Measurements from ENCODE around the gene ACD.
A peak's percentile ranks its signal among the peaks of the same experiment; 100 is the strongest.

Gene ACD

DNA sequence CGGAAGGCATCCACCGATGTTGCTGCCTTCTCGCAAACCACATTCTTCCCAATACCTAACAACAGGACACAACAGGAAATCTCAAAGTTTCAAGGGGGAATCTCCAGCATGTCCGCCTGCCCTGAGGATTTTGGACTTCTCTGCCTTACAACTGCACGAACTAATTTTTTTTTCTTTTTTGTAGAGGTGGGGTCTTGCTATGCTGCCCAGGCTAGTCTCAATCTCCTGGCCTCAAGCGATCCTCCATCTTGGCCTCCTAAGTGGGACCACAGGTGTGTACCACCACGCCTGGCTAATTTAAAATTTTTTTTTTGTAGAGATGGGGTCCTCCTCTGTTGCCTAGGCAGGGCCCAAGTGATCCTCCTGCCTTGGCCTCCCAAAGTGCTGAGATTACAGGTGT, 15.9 kb upstream of the ACD start:
- no peak for DNase-seq (ENCODE audit: low spot score)

DNA sequence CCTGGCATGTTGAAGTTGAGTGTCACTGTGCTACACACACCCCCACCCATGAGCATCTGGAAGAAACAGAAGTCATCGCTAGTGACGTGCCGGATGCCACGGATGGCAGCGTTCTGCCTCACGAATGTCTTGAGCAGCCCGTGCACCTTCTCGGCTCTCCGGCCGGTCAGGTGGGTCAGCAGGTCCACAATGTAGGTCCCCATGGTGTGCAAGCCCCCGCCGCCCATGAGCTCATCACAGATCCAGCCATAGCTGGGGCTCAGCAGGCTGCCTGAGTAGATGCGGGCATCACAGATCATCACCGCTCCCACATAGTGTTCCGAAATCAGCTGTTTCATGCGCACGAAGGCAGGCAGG, 15.5 kb upstream of the ACD start:
- DNase-seq (ENCODE audit: low spot score), result no peak

DNA sequence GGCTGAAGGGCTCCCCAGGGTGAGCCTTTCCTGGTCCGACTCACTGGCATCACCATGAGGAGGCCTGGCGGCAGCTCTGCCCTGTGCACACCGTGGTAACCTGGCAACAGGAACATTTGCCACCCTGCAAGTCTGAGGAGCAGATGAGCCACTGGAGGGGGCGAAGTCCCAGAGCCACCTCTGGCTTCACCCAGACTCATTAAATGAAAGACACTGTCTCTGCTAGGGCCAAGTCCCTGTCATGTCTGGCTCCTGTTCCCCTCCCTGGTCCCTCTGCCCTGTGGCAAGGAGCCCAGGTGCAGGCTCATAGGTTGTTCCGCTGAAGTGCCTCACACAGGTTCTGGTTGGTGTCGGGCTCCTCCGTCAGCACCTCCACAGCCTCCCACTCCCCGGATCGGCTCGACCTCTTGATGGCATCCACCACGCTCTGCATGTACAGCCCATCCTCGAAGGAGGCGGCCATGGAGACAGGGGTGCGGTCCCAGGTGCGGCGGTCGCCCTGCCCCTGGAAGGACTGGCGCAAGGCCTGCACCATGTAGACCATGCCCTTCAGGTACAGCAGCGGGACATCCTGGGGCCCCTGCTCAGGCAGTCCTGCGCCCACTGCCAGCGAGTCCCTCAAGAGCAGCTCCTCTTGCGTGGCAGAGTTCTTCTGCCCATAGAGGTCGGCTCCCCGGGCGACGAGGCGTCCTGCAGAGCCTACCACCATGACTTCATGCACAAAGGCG, 15.0 kb upstream of the ACD start:
- peak; percentile 15 for DNase-seq (ENCODE audit: low spot score)

DNA sequence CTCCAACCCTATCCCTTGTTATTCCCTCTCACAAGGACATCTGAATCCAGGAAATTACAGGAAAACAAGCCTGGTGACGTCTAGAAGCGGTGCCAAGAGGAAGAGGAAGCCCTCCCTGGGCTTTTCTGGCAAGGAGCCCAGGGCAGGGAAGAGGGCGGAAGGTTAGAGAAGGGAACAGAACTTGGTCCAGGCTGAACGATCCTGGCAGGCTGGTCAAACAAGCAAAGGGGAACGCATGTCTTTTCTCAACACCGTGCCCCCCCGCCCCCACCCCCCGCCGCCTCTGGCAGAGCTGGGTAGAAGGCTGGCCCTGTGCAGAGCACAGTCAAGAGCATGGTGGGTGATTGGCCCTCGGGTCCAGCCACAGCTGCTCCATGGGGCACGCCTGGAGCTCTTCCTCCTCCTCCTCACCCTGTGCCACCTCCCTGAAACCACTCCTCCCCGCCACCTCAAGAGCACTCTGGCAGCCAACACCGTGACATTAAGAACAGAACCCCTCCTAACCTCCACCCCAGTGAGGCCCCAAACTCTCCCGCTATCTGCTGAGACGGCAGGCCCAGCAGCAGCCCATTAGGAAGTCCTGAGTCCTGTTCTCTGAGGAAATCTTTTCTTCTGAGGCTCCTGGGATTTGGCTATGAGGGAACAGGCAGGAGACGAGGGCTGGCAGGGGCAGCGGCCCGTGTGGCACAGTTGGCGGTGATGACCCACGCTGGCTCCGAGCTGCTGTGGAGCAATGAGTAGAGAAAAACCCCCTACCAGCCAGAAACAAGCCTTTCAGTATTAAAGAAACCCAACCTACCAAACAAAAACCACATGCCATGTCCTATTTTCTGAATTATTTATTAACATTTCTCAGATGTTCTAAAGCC, 13.9 kb upstream of the ACD start:
- DNase-seq (ENCODE audit: low spot score), result peak; percentile 25

DNA sequence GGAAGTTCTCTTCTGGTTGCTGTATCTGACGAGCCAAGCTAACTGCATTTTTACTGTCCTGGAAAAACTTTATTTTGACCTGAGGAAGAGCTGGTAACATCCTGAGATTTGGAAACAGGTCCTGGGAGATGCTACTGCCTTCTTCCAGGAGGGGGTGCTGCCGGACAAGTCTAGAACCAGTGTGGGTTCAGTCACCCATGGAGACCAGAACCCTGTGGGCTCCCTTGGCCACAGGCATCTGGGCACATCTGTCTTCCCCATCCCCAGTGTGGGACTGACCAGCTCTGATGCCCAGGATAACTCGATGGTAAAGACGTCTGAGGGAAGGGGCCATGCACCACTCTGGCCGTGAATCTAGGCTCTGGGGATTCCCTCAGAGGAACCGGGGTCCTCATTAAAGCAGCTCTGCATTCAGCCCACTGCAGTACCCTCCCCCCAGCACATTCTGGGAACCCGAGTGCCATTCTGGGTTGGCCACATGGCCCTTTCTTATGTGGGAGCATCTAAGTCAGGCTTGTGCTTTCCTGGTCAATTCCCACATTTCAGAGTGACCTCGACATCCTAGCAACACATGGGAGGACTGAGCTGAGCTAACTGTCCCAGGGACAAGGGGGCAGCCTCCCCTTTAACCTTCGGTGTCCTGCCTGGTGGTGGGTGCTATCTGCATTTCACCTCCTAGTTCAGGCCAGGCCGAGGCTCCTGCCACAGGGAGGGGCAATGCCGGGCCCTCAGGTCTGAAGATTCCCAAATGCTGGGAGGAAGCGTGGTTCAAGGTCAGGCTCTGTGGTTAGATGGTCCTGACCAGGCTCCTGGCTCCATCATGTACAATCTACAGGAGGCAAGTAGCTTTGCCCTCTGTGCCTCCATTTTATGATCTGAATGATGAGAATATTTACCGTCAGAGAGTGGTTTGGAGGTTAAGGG, 12.9 kb upstream of the ACD start:
- DNase-seq (ENCODE audit: low spot score), result peak; percentile 81

DNA sequence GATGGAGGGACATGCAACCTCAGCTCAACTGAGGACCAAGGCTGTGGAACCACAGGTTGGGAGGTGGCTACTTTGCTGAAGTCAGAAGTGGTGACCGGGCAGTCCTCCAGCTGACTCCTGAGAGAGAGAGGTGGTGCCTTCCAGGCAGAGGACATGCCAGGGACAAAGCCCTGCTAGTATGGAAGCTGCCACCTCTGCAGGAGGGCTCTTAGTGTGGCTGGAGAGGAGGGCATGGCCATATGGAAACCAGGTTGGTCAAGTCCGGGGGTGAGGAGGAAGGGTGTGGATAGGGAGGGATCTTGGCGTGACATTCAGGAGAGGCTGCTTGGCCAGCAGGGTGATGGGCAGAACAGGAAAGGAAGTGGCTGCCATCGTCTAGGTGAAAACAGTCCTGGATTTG, 12.2 kb upstream of the ACD start:
- peak; percentile 13 for DNase-seq (ENCODE audit: low spot score)

DNA sequence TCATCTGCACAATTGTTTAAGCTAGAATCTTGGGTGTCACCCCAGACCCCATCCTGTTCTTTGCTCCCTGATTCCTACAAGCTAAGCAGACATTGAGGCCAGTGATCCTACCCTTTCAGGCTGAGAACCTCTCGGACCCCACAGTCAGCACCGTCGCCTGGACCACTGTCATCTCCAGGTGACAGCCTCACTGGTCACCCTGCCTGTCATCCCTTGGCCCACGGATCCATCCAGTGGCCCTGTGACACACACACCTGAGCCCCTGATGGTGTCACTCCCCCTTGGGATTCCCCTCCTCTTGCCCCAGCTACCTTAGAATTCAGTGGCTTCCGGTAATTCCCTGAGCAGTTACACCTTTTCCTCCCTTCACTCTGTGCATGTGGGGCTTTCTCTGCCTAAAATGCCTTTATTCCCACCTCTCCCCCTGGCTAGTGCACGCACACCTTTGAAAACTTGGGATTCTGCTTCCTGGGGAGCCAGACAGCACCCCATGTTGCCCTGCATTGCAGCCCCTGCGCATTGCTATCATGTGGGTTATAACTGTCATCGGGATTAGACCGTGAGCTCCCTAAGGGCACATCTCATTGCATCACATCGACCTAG, 9.5 kb upstream of the ACD start:
- DNase-seq (ENCODE audit: low spot score), result peak; percentile 5

DNA sequence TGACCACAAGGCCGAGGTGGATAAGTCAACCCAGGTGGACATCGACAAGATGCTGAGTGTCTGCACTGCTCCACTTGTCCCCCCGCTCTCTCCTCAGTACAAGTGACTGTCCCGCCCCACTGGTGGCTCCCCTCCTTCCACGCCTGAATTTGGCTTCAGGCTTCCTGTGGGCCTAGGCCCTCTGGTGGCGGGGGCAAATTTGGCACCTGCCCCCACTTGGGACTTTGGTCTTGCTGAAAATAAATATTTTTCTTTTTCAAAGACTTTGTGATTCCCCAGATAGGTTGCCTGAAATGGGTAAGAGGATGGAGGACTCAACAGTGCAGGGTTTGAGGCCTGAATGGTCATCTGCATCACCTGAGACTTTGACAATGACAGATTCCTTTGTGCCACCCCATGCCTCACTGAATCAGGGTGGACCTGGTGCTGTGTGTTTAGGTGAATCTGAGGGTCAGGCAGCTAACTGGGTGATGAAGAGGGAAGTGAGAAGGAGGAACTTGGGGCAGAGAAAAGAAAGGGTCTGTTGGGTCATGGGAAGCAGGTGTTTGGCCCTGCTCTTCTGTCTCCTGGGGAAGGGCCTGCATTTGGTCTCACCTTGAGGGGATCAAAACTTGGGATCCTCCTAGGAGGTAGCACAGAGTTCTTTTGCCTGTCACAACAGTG, 8.6 kb upstream of the ACD start:
- DNase-seq (ENCODE audit: low spot score), result peak; percentile 38

DNA sequence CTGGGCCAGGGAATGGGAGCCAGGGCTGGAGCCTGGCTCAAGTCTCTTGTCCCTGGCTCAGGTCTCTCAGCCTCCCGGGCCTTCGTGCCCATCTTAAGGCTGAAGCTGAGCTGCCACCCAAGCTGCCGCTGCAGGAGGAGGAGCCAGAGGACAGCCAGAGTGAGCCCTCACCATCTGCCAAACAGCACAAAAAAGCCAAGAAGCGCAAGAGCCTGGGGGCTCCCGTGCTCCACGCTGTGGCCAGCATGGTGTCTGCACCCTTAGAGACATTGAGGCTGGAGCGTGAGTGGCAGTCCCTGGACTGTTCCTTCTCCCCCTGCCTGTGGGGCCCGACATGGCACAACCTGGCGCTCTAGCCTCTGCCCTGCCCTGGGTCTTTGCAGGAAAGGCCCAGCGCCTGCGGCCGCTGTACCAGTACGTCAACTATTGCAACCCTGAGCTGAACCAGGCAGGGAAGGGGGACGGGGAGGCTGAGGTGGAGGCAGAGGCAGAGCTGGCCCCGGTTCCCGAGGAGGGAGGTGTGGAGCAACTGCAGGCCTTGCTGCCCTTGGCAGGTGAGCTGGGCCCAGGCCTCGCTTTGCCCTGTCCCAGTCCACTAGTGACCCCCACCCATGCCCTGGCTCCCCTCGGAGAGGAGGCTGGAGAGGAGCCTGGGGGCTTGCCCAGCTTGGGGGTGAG, 7.9 kb upstream of the ACD start:
- DNase-seq (ENCODE audit: low spot score), result peak; percentile 91

DNA sequence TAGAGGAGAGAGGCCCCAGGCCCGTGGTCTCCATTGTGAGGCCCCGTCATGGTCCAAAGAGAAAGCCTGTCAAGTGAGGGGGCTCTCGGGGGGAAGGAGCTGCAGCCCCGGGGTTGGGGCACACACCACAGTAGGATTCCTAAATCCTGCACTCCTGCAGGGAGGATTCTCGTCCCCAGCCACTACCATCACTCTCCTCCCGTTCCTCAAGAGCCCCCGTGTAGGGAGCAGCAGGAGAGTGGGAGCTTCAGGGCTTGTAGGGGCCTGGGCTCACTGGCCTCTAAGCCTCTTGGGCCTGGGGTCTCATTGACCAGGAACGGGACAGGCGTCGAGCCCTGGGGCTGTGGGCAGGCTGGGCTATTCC, 7.4 kb upstream of the ACD start:
- DNase-seq (ENCODE audit: low spot score), result peak; percentile 19

DNA sequence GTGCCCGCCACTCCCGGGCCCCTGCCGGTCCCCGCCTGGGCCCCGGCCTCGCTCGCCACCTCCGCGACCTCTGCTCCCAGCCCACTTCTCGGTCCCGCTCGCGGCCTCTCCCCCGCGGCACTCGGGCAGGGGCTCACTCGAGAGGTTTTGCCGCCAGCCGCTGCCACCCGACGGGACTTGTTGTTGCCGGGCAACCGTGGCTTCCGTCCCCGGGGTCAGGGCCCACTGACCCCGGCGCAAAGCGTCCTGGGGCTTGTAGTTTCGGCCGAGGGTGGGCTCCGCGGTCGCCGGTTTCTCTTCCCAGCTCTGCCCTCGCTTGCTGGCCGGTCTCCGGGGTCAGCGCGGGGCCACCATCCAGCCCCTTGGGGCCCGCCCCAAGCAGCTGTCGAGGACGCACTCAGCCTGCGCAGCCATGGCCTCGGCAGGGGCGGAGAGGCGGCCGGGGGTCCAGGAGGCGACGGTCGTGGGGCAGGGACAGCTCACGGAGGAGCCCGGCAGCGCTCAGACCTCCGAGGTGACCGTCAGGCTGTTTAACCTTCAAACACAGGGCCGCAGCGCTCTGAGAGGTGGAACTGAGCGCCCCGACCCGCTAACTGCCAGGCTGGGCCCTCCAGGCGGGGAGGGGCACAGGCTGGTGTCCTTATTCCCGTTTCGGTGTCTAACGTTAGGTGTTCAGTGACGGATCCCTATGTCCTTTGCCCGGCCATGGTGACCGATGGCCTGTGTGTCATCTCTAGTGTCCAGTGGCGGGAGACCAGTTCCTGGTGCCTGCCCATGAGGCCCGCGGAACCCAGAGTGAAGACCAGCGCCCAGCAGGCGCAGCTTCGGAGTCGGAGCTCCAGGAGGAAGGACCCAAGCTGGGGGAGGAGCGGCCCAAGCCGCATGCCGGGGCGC, 6.7 kb upstream of the ACD start, which contains the start of the genes C16orf86 and ENKD1:
TSS of gene C16orf86 (plus strand) at position 256 of the 894 bp plus-strand sequence. CDS start at position 413, 157 bp downstream.
TSS of gene ENKD1 (minus strand) at position 192 of the 894 bp plus-strand sequence. CDS start 308 bp downstream, outside the sequence.
- DNase-seq (ENCODE audit: low spot score), result peak; percentile 92

DNA sequence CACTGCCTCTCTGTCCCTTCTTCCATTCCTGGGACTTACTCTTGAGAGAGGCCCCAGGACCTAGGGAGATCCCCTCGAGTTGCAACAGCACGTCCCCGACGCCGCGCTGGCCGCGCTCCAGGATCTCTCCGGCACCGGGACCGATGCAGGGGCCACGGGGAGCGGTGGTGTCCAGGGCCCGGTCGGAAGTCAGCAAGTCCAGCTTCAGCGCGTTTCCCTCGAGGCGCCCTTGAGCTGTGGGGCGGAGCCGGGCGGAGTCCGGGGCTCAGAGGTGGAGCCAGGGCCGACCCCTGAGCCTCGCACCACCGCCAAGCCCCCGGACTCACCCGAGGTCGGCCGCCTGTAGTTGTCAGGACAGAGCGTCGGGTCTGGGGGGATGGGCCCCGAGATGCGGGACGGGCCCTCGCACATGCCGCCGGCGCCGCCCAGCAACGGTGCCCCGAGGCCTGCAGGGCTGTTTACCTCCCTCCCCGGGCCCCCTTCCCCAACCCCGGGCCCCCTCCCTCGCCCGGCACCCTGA, 6.0 kb upstream of the ACD start:
- DNase-seq (ENCODE audit: low spot score), result peak; percentile 66

DNA sequence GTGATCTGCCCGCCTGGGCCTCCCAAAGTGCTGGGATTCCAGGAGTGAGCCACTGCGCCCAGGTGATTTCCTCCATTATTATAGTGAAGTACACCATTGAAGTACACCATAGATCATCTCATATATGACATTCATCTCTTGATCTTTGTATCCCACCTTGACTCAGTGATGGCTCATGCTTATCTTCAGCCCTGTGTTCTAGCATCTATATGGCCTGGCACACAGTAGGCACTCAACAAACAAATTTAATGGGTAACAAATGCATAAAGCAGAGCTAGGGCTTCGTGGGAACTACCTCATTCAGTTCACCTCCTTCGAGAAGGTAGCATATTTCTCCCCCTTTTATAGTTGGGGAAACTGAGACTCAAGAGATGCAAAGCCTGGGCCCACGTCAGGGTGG, 5.5 kb upstream of the ACD start:
- no peak for DNase-seq (ENCODE audit: low spot score)

DNA sequence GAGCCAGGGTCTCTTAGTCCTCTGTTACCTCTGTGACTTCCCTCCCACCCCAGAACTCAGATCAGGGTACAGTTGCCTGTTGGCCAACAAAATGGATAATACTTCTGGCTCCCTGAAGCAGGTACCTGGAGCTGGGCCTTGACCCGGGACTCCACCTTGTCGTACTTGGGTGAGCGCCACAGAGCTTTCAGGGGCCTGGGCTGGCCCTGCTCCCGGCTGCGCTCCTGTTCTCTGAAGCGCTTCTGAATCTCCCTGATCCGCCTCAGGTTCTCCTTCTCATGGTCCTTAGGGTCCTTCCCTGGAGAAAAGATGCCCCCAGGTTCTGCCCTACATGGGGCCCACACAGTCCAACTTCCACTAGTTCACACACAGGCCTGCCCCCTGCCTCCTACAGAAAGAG, 4.8 kb upstream of the ACD start:
- DNase-seq (ENCODE audit: low spot score), result no peak

DNA sequence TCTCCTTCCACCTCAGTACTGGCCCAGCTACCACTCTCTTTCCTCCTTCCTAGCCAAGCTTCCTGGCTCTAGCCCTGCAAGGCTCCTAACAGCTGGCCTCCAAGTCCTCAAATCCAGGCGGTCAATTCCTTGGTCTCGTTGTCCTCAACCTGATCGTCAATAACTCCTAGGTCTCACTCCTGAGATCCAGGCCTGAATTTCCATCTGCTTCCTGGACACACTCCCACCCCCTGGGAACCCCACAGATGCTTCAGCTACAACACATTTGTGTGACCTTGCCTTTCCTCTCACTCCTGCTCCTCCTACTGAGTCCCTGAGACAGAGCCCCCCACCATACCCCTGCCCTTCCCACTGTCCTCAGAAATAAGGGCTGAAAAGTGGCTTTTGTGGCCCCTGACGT, 4.2 kb upstream of the ACD start:
- no peak for DNase-seq (ENCODE audit: low spot score)

DNA sequence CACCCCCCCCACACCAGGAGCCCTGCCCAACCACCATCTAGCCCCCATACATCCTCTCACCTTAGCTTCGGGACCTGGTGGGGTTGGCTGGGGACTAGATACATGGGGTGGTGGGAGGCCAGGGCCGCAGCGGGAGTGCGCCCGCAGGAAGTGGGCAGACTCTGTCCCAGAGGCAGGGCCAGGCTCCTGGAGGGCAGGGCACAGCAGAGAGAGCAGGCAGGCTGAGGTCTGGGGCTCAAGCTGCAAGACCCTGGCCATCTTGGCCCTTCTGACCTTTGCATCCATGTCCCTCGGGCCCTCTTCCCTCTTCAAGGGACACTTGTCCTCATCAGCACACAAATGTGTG, 3.8 kb upstream of the ACD start:
- DNase-seq (ENCODE audit: low spot score), result no peak

DNA sequence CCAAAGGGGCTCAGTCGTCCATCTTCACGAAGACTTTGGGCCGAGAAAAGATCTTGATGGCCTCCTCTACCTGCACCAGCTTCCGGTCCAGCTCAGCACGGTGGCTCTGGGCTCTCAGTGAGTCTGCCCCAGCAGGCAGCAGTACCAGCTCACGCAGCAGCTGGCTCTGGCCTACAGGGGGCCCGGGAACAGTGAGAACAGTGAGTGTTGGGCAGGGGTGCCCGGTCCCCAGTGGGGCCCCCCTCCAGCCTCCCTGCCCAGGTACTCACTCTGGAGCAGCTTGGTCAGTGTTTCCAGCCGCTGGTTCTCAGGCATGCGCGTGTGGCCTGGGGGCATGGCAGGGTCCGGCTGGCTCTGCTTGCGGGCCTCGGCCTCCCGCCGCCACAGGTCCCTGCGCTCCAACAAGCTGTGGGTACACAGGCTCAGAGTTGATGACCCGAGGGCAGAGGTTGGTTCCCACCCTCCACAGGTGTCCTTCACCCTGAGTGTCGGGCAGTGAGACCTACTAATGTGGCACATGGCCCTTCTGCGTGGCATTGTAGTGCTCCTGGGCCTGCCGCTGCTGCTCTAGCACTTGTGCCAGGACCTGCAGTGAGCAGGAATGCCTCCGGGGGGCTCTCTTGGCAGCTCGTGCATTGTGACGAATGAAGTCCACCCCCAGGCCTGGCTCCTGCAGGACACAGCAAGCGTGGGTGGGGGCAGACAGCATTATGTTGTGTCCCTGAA, 3.3 kb upstream of the ACD start:
- DNase-seq (ENCODE audit: low spot score), result no peak

DNA sequence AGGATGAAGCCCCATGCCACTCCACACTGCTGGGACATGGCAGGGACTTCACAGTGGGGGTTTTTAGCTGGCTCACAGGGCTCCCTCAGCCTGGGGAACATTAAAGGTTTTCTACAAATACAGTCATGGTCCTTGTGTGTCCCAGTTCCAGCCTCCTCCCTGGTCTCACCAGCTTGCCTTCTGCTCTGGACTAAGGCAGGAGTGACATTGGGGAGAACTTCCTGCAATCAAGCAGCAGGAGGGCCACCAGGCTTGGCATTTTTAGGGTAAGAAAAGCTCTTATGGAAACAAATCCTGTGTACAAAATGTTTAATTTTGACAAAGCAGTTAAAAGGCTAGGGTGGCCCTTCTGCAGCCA, 2.6 kb upstream of the ACD start:
- DNase-seq (ENCODE audit: low spot score), result no peak
